Measurements from ENCODE around the gene LAG3.
A peak's percentile ranks its signal among the peaks of the same experiment; 100 is the strongest.

Gene LAG3

DNA sequence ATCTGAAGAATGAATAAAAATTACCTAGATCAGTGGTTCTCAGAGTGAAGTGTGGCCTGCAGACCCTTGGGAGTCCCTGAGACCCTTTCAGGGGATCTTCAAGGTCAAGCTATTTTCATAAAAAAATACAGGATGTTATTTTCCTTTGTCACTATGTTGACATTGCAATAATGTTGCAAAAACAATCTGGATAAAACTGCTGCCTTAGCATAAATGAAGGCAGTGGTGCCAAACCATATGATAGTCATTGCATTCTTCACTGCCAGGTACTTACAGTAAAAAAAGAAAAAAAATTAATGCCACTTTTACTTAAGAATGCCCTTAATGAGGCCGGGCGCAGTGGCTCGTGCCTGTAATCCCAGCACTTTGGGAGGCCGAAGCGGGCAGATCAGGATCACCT, 15.0 kb downstream of the LAG3 start:
- DNase-seq (ENCODE audit: low spot score) (no peak), FAIRE-seq (no peak)

DNA sequence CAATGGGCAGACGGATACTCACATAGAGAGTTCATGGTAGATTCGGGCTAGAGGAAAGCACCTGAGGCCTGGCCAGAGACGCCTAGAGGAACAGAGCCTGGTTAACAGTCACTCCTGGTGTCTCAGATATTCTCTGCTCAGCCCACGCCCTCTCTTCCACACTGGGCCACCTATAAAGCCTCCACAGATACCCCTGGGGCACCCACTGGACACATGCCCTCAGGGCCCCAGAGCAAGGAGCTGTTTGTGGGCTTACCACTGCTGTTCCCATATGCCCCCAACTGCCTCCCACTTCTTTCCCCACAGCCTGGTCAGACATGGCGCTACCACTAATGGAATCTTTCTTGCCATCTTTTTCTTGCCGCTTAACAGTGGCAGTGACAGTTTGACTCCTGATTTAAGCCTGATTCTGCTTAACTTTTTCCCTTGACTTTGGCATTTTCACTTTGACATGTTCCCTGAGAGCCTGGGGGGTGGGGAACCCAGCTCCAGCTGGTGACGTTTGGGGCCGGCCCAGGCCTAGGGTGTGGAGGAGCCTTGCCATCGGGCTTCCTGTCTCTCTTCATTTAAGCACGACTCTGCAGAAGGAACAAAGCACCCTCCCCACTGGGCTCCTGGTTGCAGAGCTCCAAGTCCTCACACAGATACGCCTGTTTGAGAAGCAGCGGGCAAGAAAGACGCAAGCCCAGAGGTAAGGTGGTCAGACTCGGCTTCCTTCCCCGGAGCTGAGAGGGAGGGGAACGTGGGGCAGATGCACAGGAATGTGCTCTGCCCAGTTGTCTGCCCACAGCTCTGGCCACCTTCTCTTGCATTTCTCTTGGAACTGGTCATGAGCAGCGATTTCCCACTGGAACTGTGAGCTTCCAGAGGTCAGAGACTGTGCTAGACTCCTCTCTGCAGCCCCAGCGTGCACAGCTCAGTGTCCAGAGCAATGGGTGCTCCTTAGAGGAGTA, 16.9 kb downstream of the LAG3 start, which contains the start of gene CD4:
Gene CD4 (plus strand): TSS at position 557 of the 953 bp plus-strand sequence. CDS start 10,611 bp downstream, outside the sequence.
- no peak for DNase-seq (ENCODE audit: low spot score)
- no peak for FAIRE-seq

DNA sequence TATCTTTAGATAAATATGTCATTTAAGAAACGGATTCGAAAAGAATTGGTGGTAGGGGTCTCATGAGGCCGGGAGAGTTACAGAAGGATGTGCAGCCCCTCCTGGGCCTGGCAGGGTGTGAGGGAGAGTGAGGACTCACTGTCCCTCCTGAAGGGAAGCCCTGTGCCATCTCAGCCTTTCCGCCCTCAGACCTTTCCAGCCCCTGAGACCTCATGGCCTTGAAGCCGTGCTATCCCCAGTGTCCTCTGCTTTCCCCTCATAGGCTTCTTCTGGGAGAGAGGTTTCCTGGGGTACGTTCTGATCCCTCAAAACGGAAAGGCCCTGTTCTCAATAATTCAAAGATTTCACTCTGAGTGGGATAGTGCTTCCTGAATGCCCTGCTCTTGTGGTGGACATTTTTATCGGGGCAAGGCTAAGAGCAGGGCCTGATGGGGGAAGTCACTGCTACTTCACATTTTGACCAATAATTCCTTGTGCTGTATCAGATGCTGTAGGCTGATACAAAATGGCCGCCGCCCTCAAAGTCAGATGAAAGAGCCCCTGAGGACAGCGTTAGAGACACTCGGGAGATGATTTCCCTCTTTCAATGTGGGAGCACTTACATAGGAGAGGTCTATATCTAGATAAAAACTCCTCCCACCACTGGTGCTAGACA, 18.3 kb downstream of the LAG3 start:
- no peak for DNase-seq (ENCODE audit: low spot score)
- FAIRE-seq = no peak

DNA sequence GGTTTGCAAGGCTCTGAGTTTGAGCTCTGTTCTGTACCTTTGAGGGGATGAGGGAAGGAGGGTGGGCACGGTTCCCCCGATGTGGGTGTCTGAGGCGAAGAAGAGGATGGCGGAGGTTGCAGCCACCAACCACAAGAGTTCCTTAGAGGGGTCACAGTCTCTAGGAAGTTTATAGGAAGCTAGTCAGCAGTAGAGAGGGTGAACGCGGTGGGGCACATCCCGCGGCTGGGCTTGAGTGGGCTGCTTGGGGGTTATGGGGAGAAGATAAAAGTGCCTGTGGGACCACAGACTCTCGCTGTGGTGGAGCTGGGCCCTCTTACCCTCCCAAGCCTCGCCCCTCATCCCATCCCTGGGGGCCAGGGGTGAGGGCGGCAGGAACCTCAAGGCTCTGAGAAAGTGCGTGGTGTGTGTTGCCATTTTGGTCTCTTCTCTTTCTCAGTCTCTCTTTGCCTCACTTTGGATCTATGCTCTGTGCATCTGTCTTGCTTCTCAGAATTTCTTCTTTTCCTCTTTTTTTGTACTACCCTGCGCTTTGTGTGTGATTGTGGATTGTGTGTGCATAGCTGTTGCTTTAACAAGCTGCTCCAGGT, 19.7 kb downstream of the LAG3 start:
- DNase-seq (ENCODE audit: low spot score) (no peak), FAIRE-seq (no peak)

DNA sequence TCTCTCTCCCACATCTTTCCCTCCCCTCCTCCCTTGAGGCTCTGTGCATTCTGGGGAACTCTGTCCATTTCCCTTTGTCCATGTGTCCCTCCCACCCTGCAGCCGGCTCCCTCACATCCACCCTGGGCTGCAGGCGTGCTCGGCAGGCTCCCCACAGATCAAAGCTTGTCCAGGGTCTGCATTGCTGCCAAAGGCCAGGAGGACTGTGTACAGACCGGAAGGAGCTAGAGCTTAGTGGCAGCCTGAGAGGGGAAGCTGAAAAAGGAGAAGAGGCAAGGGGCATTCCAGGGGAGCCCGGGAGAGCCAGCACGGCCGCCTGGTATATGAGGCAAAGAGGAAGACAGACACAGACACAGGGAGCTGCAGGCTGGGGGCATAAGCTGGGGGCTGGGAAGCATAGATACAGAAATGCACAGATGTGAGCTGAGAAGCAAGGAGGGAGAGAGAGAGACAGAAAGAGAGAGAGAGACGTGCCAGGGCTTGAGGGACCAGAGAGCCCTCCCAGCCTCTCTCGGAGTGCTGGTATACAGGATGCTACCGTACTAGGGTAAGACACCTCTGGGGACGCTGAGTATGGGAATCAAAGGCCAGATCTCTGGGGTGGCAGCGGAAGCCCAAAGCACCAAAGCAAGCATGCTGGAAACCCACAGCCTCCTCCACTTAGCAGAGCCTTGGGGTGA, 20.3 kb downstream of the LAG3 start:
- no peak for DNase-seq (ENCODE audit: low spot score)
- peak; percentile 50 for FAIRE-seq

DNA sequence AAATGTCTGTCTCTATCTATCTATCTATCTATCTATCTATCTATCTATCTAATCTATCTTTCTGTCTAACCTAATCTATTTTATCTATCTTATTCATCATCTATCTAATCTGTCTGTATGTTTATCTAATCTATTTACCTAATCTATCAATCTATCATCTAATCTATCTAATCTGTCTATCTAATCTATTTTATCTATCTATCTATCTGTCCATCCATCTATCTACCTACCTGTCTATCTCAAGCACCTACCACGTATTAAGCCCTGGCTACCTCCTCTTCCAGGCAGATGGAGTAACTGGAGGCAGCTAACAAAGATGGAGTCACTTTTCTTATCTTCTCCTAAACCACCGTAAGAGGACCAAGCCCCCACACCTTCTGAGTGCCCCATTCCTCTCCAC, 22.8 kb downstream of the LAG3 start:
- FAIRE-seq (no peak), DNase-seq (ENCODE audit: low spot score) (no peak)

DNA sequence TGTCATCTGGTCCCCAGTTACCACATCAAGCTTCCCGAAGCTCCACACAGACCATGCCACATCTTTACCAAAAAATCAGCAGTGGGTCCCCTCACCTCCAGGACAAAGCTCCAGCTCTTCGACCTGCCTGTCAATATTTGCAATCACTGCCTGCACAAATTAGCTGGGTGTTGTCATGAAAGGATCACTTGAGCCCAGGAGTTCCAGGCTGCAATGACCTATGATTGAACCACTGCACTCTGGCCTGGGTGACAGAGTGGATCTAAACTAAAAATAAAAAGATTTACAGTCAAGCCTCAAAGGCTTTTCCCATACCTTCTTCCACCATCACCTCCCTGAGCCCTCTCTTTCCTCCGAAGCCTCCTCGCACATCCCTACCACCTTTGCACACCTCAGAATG, 24.3 kb downstream of the LAG3 start:
- DNase-seq (ENCODE audit: low spot score) (no peak), FAIRE-seq (no peak)

DNA sequence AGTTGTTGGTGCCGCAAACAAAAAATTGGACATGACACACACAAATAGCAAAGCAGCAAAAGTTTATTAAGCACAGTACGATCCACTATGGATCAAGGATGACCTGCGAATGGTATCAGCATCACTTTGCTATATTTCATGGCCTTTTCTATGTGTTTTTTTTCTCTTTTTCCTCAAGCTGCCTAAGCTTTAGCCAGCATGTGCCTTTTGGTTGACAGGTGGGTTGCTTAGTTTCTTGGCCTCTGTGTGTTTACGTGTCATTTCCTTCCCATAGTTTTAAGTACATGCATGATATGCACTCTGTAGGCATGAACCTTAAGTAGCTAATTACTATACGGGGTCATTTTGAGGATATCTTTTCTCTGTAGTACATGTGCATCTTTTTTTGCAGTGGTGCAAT, 26.8 kb downstream of the LAG3 start:
- no peak for FAIRE-seq
- DNase-seq (ENCODE audit: low spot score) = no peak

DNA sequence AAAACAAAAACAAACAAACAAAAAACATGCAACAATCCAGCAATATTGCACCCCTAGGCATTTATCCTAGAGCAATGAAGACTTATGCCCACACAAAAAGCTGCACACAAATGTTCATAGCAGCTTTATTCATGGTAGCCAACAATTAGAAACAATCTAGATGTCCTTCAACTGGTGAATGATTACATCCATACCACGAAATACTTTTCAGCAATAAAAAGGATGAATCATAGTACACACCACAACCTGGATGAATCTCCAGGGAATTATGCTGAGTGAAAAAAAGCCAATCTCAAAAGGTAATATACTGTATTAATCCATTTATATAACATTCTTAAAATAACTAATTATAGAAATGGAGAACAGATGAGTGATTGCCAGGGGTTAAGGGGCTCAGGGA, 34.9 kb downstream of the LAG3 start:
- DNase-seq (ENCODE audit: low spot score) = no peak

DNA sequence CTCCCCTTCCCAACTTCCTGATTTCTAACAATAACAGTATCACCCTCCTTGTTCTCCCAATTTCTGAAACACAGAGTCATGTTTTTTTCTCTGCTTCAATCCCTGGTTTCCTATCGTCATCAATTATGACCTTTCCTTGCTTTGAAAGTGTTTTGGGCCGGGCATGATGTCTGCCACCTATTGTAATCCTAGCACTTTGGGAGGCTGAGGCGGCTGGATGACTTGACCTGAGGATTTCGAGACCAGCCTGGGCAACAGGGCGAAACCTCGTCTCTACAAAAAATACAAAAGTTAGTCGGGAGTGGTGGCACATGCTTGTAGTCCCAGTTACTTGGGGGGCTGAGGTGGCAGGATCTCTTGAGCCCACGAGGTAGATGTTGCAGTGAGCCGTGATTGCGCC, 36.7 kb downstream of the LAG3 start:
- DNase-seq (ENCODE audit: low spot score) = no peak
- no peak for FAIRE-seq

More for the DNA sequence above, 34.9 kb downstream of the LAG3 start:
- FAIRE-seq = no peak

DNA sequence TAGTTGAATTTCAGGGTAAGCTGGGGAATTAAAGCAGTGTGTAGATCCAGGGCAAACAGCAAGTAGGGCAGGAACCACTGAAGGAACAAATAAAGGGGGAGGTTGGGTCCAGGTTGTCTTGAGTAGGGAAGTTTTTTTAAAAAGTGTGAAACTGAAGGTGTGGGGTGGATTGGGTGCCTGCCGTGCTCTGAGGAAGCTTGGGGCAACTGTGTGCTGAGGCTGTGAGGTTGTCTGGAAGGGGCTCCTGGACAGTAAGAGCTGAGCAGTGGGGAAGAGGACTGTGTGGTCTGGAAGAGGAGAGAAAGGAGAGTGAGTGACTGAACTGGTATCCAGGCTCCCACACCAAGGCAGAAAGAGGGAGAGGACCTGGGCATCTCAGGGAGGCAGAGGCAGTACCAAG, 38.4 kb downstream of the LAG3 start:
- DNase-seq (ENCODE audit: low spot score) (no peak), FAIRE-seq (peak; percentile 69)

DNA sequence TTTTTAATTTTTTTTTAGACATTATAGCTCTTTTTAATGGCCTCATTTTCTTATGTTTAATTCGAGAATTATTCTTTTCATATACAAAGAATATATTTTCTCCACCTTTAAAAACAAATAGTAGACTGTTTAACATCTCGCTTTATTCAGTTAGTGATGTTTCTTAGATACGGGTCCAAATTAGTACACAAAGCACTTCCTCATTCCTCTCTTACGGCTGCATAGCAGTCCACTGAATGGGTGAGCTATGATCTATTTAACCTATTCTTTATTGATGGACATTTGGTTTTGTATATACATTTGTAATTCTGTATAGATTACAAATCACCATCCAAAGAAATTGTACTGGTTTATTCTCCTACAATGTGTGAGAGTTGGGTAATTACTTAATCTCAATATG, 41.0 kb downstream of the LAG3 start:
- no peak for FAIRE-seq
- no peak for DNase-seq (ENCODE audit: low spot score)

DNA sequence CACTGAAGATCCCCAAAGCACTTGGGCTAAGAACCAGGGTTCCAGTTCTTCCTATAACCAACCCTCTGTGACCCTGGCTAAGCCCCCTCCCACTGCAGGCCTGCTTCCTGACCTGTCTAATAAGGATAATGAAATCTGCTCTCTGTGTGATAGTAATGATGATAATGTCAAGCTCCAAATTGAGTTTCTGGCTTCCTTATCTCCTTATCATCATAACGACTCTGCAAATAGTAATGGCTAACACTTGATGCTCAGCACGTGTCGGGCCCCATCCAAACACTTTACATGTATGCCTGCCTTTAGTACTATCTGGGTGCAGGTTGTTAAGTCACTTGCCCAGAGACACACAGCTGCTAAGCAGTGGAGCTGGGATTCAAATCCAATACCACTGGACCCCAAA, 44.3 kb downstream of the LAG3 start:
- no peak for DNase-seq (ENCODE audit: low spot score)
- FAIRE-seq = peak; percentile 35

DNA sequence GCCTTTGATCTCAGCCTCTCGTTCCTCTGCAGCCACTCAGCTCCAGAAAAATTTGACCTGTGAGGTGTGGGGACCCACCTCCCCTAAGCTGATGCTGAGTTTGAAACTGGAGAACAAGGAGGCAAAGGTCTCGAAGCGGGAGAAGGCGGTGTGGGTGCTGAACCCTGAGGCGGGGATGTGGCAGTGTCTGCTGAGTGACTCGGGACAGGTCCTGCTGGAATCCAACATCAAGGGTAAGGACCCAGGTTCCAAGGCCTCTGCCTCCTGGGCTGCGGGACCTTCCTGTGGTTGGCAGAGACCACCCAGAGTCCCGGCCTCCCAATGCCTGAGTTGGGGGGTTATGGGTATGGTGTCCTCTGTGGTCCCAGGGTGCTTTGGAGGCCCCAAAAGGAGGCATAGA, 44.8 kb downstream of the LAG3 start:
- FAIRE-seq = no peak

DNA sequence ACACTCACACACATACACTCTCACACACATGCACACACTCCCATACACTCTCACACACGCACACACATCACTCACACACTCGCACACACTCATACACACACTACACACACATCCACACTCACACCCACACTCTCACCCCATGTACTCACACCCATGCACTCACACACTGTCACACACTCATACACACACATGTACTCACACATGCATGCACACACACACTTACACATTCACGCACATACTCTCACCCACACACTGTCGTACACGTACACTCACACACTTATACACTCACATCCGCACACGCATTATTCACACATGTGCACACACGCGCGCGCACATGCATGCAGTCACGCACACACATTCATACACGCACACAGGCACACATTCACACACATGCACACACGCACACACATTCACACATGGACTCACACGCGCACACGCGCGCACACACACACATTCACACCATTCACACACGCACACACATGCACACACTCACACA, 45.4 kb downstream of the LAG3 start:
- DNase-seq (ENCODE audit: low spot score) = no peak
- FAIRE-seq = peak; percentile 100

More for the DNA sequence above, 44.8 kb downstream of the LAG3 start:
- no peak for DNase-seq (ENCODE audit: low spot score)

DNA sequence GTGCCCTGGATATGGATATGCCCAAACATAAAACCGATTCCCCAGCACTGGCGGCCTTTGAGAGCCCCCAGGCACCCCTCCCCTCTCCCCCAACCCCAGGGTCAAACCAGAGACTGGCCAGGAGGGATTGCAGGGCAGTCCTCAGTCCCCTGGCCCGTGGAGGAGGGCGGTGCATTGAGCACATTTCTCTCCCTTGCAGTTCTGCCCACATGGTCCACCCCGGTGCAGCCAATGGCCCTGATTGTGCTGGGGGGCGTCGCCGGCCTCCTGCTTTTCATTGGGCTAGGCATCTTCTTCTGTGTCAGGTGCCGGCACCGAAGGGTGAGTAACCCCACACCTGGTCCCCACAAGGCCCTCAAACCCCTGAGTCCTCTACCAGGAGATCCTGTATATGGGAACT, 45.9 kb downstream of the LAG3 start:
- DNase-seq (ENCODE audit: low spot score) = no peak
- peak; percentile 5 for FAIRE-seq

DNA sequence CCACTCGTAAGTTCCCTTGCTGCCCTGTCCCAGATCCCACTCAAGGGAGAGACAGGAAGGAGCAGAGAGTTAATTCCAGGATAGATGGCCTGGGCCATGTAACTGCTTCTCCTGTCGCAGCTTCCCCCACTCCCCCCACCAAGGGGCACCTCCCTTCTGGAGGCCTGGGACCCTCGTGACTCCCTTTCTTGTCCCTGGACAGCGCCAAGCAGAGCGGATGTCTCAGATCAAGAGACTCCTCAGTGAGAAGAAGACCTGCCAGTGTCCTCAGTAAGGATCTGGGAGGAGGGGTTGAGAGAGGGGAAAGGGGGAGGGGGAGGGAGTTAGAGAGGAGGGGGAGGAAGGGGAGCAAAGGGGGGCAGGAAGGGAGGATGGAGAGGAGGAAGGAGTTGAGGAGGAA, 46.3 kb downstream of the LAG3 start:
- DNase-seq (ENCODE audit: low spot score) (no peak), FAIRE-seq (peak; percentile 63)

DNA sequence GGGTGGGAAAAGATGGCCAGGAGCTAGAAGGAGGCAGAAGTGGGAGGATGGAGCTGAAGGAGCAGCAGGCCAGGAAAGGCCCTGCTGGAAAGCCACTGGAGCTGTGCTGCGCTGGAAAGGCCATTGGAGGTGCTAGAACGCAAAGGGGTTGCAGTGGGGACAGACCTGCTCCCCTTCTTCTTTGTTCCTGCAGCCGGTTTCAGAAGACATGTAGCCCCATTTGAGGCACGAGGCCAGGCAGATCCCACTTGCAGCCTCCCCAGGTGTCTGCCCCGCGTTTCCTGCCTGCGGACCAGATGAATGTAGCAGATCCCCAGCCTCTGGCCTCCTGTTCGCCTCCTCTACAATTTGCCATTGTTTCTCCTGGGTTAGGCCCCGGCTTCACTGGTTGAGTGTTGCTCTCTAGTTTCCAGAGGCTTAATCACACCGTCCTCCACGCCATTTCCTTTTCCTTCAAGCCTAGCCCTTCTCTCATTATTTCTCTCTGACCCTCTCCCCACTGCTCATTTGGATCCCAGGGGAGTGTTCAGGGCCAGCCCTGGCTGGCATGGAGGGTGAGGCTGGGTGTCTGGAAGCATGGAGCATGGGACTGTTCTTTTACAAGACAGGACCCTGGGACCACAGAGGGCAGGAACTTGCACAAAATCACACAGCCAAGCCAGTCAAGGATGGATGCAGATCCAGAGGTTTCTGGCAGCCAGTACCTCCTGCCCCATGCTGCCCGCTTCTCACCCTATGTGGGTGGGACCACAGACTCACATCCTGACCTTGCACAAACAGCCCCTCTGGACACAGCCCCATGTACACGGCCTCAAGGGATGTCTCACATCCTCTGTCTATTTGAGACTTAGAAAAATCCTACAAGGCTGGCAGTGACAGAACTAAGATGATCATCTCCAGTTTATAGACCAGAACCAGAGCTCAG, 47.0 kb downstream of the LAG3 start:
- no peak for FAIRE-seq
- no peak for DNase-seq (ENCODE audit: low spot score)

DNA sequence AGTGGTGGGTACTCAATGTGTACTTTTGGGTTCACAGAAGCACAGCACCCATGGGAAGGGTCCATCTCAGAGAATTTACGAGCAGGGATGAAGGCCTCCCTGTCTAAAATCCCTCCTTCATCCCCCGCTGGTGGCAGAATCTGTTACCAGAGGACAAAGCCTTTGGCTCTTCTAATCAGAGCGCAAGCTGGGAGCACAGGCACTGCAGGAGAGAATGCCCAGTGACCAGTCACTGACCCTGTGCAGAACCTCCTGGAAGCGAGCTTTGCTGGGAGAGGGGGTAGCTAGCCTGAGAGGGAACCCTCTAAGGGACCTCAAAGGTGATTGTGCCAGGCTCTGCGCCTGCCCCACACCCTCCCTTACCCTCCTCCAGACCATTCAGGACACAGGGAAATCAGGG, 47.8 kb downstream of the LAG3 start:
- FAIRE-seq (no peak), DNase-seq (ENCODE audit: low spot score) (no peak)
